Activated CD8-positive, alpha-beta memory T cell treated with anti-CD3 and anti-CD28 coated beads for 1 hour (primary cell): ENCODE data around the gene SLCO2B1.

Experiments used
- DNase-seq, 2 donors: peaks; one replicate each; pipeline ENCODE4 v3.0.0-alpha.2; 2020; ENCODE audit warnings: low read depth in 1 of 2; ENCODE audit errors: extremely low read depth in 1 of 2

The SLCO2B1 gene

DNA sequence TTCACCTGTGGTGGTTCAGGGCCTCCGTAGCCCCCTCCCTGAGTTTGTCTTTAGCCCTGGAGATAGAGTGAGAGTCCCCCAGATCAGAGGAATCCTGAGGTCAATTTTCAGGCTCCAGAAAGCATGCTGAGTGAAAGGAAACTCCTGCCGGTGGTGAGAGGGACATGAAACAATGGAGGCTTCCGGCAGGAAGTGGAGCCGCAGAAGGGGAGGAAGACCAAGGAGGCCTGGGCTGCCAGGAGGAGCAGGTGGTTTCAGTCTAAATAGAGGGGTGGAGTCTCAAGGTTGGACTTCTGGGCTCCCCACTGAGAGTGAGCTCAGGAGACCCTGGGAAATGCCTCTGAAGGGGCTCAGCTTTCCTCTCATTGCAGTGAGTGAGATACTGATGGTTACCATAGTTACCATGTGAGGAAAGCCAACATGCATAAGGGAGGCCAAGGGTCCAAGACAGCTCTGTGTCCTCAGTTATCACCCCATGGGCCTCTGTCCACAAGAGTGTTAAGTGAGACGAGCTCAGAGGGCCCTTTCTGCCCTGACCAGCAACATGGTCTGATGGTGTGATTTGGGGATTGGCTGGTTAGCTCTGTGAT is 10.7 kb downstream of the SLCO2B1 start:
- no peak for DNase-seq

DNA sequence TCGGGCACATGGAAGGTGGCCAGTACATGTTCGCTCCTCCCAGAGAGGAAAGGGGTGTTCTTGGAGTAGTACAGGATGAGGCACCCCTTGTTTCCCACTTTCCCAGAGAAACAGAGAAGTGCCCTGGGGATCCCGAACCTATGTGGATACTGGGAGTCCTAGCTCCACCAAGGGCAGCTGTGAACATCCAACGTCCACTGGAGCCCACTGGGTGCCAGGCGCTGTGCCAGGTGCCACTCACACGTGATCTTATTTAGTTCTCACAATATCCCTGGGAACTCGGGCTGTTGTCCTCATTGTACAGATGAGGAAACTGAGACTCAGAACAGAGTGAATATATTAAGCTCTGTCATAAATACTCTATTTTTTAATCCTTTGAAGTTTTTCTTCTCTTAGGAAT is 12.0 kb downstream of the SLCO2B1 start:
- no peak for DNase-seq

DNA sequence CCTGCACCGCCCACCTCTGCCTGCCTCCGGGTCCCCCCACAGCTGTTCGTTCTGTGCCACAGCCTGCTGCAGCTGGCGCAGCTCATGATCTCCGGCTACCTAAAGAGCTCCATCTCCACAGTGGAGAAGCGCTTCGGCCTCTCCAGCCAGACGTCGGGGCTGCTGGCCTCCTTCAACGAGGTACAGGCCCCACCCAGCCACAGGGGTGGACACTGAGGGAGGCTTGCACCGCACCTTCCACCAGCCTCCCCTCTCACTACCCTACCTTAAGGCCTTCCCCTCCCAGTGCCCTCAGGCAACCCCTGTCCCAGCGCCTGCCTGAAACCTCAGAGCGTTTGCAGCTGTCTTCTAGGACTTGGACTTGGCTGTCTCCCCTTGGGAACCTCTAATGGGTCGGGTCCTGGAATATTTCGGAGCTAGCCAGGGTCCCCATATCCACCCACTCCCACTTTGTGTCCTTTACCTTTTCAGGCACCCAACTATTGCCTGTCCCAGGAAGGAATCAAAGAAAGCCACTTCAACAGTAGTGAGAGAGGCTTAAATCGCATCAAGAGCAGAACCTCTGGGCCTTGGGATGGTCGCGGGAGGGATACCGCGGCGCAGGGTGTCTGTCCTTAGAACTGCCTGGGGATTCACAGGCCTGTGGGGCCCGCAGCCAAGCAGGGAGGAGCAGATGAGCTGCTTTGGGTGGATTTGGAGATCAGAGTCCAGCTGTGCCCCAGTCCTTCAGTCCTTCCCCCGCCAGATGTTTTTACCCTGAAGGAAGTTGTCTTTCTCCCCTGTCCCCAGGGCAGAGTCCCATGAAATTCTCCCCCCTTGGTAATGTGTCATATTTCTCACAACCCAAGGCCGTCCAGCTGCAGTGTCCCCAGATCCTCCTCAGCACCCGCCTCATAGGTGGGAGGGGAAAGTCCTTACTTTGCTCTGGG is 13.3 kb downstream of the SLCO2B1 start:
- no peak for DNase-seq

DNA sequence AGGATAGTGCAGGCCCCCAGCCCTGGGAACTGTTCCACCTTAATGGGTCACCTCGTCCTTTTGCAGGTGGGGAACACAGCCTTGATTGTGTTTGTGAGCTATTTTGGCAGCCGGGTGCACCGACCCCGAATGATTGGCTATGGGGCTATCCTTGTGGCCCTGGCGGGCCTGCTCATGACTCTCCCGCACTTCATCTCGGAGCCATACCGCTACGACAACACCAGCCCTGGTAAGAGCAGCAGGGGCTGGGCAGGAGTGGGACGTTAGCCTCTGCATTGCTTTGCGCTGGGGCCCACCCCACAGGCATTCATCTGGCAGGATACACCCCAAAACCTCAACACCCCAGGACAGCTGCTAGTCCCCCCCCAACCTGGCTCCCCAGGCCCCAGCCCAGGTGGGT is 14.8 kb downstream of the SLCO2B1 start:
- DNase-seq = no peak

DNA sequence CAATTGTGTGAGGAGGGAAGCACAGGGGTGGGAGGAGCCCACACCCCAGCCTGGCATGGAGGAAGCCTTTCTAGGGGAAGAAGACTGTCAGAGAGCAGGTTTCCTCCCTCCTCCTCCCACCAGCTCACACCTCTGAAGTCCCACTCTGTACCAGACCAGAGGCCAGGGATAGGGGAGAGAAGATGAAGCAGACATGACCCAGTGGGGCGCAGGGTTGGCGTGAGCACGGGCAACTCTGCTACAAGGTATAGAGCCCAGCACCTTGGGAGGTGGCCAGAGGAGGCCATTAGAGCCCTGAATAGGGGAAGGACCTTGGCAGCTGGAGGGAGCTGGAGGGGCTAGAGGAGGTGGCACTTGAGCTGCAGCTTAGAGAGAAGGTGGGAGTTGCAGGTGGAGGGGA is 15.9 kb downstream of the SLCO2B1 start:
- no peak for DNase-seq

DNA sequence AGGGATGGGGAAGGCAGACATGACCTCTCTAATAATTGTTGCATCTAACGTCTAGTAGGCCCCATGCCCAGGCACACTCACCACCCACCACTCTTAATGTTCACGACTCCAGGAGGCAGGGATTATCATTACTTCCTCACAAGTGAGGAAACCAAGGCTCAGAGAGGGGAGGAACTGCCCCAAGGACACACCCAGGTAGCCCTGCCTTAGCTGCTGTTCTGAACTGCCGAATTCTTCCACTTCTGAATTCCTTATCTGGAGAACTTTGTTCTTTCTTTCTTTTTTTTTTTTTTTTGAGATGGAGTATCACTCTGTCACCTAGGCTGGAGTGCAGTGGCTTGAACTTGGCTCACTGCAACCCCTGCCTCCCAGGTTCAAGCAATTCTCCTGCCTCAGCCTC is 16.7 kb downstream of the SLCO2B1 start:
- no peak for DNase-seq

DNA sequence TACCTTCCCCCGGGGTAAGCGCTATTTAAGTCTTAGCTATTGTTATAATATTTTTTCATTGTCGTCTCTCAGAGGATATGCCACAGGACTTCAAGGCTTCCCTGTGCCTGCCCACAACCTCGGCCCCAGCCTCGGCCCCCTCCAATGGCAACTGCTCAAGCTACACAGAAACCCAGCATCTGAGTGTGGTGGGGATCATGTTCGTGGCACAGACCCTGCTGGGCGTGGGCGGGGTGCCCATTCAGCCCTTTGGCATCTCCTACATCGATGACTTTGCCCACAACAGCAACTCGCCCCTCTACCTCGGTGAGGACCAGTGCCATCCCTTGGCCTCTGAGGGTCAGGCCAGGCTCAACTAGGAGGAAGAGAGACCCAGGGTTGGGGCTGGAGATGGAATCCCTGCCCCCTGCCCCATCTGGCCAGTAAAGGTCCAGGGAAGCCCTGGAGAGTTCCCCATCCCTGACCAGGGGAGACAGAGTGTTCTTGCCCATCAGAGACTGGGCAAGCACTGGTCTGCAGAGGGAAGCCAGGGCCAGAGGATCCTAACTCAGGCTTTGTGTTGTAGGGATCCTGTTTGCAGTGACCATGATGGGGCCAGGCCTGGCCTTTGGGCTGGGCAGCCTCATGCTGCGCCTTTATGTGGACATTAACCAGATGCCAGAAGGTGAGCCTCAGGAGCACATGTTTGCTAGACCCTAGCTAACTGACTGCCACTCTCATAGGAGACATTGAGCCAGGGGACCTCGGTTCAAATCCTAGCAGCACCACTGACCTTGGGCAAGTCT is 18.4 kb downstream of the SLCO2B1 start:
- no peak for DNase-seq

DNA sequence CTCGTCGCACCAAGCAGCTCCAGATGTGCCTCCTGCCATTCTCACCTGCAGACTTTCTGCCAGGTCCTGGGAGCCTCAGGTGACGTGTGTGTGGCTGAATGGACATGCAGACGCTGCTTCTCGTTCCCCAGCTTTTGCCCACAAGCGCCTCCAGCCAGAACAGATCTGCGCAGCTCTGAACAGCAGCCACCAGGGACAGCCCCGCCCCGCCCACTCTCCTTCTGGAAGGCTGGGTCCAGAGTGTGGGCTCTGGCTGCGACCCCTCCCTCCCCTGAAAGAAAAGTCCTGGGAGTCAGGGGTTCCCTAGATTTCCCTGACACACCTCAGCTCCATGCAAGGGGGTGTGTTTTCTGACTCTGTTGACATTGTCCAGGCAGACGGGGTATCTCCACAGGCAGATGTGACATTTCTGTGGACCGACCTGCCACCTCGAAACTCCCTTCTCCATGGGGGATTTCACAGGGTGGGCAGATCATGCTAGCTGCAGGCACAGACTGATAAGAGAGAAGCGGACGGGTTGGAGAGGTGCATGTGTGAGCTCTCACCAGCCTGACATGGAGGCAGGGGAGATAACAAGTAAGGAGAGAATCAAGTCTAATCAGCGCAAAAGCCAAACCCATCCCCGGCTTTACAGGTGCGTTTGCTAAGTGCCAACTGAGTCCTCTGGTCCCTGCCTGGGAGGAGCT is 19.8 kb downstream of the SLCO2B1 start:
- DNase-seq = no peak

DNA sequence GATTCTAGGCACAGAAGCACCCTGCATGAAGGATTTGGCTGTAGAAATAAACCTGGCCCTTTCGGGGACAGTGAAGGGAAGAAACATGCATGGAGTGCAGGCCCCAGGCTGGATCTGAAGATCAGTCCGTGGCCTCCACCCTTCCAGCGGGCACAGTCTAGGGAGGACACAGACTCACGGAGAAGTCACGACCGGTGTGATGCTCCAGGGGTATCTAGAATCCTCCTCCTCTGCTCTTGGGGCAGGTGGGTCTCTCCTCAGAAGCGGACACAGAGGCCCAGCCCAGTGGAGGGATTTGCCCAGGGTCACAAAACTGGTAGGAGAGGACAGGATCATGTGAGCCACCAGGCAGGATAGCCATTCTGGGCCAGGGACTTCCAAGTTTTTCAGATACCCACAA is 22.4 kb downstream of the SLCO2B1 start:
- DNase-seq = no peak

DNA sequence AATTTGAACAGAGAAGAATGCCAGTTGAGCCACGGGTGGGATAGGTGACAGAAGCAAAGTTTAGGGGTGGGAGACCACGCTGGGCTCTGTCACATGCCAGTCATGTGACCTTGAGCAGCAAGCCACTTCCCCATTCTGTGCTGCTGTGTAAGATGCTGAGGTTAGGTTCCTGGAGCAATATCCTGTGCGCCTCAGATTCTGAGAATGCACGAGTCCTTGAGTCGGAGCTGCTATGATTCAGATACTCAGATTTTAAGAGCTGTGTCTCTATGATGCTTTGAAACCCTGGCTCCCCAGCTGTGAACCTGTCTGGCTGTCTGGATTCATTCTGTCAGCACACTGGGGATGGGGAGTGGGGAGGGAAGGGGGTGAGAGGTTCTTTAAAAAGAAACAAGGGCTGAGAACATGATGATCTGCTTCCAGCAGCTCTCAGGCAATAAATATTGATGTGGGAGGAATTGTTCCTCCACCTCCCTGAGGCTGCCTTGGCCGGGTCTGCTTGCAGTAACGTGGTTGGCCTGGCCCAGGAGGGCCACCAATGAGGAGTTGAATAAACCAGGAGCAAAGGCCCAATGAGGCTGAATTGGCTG is 24.0 kb downstream of the SLCO2B1 start:
- no peak for DNase-seq

DNA sequence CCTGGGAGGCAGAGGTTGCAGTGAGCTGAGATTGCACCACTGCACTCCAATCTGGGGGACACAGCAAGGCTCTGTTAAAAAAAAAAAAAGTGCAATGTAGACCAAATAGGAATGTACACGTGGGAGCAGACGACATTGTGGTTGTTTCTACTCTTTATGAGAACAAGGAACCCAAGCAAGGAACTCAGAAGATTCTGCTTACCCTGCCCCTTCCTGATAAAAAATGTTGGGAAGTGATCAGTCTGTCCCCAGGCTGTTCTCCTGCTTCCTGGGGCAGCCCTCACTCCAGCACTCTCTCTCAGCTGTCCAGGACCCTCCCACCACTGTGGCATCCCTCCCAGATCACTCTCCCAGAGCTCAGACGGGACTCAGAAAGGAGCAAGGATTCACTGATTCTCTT is 31.8 kb downstream of the SLCO2B1 start:
- no peak for DNase-seq

DNA sequence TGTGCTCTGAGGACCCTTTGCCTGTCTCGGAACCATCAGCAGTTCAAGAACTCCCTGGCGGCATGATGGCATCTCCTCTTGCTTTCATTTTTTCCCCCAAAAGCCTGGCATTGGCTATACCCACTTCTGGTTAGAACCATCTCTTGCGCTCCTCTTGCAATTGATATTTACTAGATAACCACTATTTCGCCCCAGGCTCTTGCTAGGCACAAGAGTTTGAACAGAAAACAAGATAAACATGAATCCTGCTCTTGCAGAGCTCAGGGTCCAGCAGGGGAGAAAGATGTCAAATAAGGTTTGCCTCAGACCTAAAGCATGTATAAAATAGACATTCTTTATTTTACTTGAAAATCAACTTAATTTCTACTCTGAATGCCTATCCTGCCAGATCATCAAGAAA is 33.1 kb downstream of the SLCO2B1 start:
- DNase-seq = no peak

DNA sequence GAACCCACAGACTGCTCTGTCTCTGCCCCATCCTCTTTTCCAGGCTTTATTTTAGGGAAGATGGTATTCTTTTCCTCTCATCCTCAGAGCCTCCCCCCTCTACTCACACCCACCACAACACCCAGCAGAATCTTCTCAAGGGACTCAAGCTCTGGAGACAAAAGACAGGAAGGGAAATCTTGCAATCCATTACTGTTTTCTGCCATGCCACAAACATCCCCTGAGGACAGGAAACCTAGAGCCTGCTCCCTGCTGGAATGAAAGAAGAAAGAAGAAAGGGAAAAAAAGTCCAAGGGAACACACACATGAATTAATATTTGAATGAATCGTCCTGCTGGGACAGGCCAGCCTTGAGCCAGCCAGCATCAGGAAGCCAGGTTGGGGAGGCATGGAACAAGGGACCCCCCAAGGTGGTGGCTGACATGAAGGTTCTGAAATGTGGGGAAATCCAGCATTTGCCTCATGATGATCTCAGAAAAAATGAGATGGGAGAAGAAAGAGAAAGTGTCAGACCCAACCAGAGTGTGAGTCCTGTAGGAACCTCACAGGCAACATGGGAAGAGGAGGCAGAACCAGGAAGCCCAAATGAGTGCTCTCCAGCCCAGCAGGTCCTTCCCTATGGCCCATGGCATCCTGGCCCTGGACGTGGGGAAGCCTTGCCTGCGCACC is 34.0 kb downstream of the SLCO2B1 start:
- DNase-seq = no peak

DNA sequence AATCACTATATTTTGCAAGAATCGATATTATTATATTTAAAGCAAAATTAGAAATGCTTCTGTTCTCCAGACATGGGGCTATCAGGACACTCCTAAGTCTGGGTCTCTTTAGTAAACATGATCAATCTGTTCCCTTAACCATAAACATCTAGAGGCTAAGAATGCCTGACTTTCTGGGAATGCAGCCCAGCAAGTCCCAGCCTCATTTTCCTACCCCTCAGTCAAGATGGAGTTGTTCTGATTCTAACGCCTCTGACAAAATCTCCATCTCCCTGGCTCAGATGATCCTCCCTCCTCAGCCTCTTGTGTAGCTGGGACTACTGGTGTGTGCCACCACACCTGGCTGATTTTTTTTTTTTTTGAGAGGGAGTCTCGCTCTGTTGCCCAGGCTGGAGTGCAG is 35.0 kb downstream of the SLCO2B1 start:
- no peak for DNase-seq

DNA sequence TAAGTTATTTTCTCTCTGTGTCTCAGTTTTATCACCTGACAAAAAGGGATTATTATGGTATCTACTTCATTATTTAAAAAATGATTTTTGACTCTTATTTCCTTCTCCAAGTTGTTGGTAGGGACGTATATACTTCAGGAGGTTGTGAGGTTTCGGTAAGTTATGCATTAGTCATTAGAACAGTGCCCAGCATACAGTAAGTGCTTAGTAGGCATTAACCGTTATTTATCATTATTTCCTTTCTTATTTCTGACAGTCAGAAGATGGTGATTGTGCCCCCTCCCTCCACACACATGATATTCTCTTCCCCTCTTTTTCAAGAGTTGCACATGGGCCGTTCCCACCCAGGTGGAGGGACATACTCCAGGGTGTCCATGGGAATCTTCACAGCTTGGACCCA is 36.1 kb downstream of the SLCO2B1 start:
- DNase-seq = no peak

DNA sequence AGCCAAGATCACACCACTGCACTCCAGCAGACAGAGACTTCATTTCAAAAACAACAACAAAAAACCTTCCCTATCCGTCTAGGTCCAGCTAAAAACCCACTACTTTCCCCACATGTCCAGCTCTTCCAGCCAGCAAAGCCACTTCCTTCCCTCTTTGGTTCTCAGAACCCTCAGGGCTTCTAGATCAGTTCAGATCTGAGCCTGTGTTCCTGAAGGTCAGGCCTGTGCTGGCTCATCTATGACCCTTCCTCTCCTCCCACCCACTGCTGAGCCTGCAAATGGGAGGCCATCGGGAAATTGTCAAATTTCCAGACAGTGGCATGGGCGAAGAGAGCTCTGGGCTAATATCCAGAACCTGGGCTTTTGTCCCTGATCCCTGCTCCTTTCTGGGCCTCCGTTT is 37.8 kb downstream of the SLCO2B1 start:
- DNase-seq = no peak

DNA sequence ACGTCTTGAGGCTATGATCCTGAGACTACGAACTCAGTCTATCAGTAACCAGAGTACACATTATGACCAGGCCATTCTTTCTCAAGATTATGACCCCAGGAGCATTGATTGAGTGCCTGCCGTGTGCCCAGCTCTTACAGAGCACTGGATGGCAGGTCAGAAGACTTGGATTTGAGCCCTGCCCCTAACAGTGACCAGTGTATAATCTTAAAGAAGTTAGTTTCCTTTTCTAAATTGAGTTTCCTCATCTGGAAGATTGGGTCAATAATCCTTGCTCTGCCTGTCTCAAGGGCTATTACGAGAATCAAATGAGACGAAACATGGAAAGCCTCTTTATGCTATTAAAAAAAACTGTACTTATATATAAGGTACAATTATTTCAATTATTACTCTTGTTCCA is 38.2 kb downstream of the SLCO2B1 start:
- no peak for DNase-seq

DNA sequence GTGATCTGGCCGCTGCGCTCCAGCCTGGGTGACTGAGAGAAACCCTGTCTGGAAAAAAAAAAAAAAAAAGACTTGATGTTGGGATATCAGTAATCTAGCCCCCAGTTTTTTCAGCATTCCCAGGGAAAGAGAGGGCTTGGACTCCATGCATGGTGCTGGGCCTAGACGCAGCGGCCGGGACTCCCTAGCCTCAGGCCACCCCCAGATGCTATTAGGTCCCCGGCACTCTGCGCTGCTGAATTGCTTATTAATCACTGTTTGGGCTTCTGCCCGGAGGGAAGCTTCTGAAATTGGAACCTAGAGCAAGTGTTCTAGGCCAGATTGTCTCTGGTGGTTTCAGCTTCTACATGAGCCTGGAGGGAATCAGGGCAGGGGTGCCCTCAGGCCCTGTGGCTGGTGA is 39.0 kb downstream of the SLCO2B1 start:
- no peak for DNase-seq

DNA sequence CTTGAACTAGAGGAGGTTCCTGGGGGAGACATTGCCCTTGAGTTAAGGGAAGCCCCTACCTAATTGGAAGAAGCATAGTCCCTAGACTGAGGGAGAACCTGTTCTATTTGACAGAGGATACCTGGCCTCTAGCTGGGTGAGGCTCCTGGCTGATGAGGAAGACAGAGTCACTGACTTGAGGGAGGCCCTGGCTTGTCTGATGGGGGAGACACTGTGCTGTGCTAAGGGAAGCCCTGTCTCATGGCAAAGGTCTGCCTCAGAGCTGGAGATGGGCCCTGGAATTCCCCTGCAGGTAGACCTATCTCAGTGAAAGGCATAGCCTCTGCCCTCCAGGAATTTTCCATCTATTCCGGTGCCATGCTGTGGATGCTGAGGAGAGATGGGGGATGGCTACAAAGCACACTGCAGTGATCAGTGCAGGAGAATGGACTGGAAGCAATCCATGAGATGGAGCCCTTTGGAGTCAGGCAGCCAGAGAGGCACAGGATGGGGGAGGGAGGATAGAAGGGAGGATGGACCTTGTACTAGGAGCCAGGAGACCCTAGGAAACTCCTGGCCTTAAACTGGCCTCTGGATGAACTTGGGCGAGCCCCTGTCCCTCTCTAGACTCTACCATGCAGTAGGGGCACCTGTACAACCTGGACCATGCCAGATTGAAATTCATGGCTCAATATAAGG is 39.9 kb downstream of the SLCO2B1 start:
- no peak for DNase-seq

DNA sequence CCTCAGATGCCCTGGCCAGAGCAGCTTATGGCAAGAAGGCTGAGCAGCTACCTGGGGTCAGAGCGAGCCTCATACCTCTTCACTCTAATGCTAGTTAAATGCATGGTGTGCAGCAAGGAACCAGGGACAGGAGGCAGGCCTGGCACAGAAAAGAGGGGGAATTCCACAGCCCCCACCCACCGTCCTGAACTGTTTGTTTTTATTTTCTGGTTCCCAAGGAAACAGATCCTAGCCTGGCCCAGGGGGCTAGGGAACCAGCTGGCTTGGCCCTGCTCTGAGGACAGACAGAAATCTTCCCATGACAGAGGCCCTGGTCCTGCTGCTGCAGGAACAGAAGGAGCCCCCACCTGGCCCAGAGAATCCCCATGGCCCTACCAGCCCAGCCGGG is 40.4 kb downstream of the SLCO2B1 start:
- no peak for DNase-seq
